ENCODE data around the gene ADNP2. TPM values are rescaled to one million over a fixed set of nuclear protein-coding genes. Genes with fewer than 3 reads are reported as not detected.

ADNP2 gene
- total and polyA plus RNA-seq, 11 donors: 3.0 to 13.1 (median 8.8) TPM

GRCh38 chr18:80067897-80068296 lies 41.2 kb upstream of the ADNP2 start:
- WGBS, 4 donors: 88 to 95% (median 92%) methylated on average over 10 of the region's 10 CpGs

GRCh38 chr18:80068571-80069272 lies 40.3 kb upstream of the ADNP2 start:
- WGBS, 4 donors: 76 to 87% (median 80%) methylated on average over 10 of the region's 10 CpGs
- Histone ChIP-seq H3K27ac (no peak overlapping the region), H3K36me3 (peaks cover 0 to 2% (median 0%) of the 10 kb centered on the region in 9 donors), H3K4me1 (no peaks in the 10 kb centered on the region), H3K4me3 (no peak overlapping the region), H3K9me3 (no peaks in the 10 kb centered on the region), H3K27me3 (no peaks in the 10 kb centered on the region)
- intact Hi-C loops (cut with DNase I): no loop called here
- no peak for TF ChIP-seq POLR2A (IDR thresholded peaks at IDR 0.05)
- no peak for TF ChIP-seq CTCF (IDR thresholded peaks at IDR 0.05)
- no peak for ATAC-seq
- no peak for DNase-seq

More at GRCh38 chr18:80067897-80068296, 41.2 kb upstream of the ADNP2 start:
- H3K4me1 ChIP-seq: no peaks in the 10 kb centered on the region
- no peak for DNase-seq
- H3K27me3 ChIP-seq: no peaks in the 10 kb centered on the region
- TF ChIP-seq POLR2A (IDR thresholded peaks at IDR 0.05): no peak
- no peak for TF ChIP-seq CTCF (IDR thresholded peaks at IDR 0.05)
- no peak overlapping the region for H3K27ac ChIP-seq
- peaks cover 0 to 3% (median 0%) of the 10 kb centered on the region in 12 donors for H3K9me3 ChIP-seq
- ATAC-seq: no peak
- intact Hi-C loops (cut with DNase I): no loop called here
- H3K4me3 ChIP-seq: no peak overlapping the region
- H3K36me3 ChIP-seq: peaks cover 0 to 2% (median 0%) of the 10 kb centered on the region in 9 donors

GRCh38 chr18:80070825-80071224 lies 38.2 kb upstream of the ADNP2 start:
- H3K4me1 ChIP-seq: no peaks in the 10 kb centered on the region
- H3K9me3 ChIP-seq: no peaks in the 10 kb centered on the region
- ATAC-seq (no peak), DNase-seq (no peak)
- H3K27ac ChIP-seq: no peak overlapping the region
- 90 to 100% (median 96%) methylated on average over 4 of the region's 4 CpGs for WGBS, 4 donors
- no peak for TF ChIP-seq POLR2A (IDR thresholded peaks at IDR 0.05)
- no peak for TF ChIP-seq CTCF (IDR thresholded peaks at IDR 0.05)
- intact Hi-C loops (cut with DNase I): no loop called here
- H3K27me3 ChIP-seq: no peaks in the 10 kb centered on the region
- H3K4me3 ChIP-seq: no peak overlapping the region
- H3K36me3 ChIP-seq: peaks cover 0 to 6% (median 0%) of the 10 kb centered on the region in 9 donors

- no peak for DNase-seq
- Histone ChIP-seq H3K9me3 (no peaks in the 10 kb centered on the region), H3K27ac (no peak overlapping the region), H3K36me3 (peaks cover 0 to 6% (median 0%) of the 10 kb centered on the region in 9 donors), H3K4me1 (no peaks in the 10 kb centered on the region), H3K27me3 (no peaks in the 10 kb centered on the region), H3K4me3 (no peak overlapping the region)
- 95 to 98% (median 96%) methylated on average over 5 of the region's 5 CpGs for WGBS, 4 donors
- TF ChIP-seq CTCF (IDR thresholded peaks at IDR 0.05): no peak
- no peak for TF ChIP-seq POLR2A (IDR thresholded peaks at IDR 0.05)
- intact Hi-C loops (cut with DNase I): no loop called here
- ATAC-seq: no peak
These were observed 34.9 kb upstream of the ADNP2 start for GRCh38 chr18:80074183-80074582.

Data from heart left ventricle (tissue), 16 donors.